Endothelial cell of umbilical vein (primary cell): Measurements from ENCODE around the gene RYR1. TPM values are rescaled to one million over a fixed set of nuclear protein-coding genes. Genes with fewer than 3 reads are reported as not detected.

Source experiments
- BruUV-seq: library from RNA; stranded (reverse); fragments of 400-500 nt; replicated peaks from 2 replicates; lab custom pipeline; 2021; lab: Mats Ljungman, UMichigan
- CTCF ChIA-PET: fragments of 300-600, 350-600 bp; sonication (Branson Sonifier 250); formaldehyde crosslinking; loops from one replicate; lab custom pipeline; 2021; ENCODE audit warnings: antibody characterized with exemption, inconsistent platforms; lab: Charles Lee
- POLR2A ChIA-PET: fragments of 300-600, 350-600 bp; sonication (Branson Sonifier 250); formaldehyde crosslinking; loops from one replicate; lab custom pipeline; 2021; ENCODE audit warnings: antibody characterized with exemption, inconsistent platforms; lab: Charles Lee
- DNase-seq: peaks from one replicate; pipeline ENCODE4 v3.0.0-alpha.2; 2011; ENCODE audit warnings: low read depth, low spot score
- FAIRE-seq: peaks from 2 replicates; lab custom pipeline; 2011; peaks lifted over from hg19 to GRCh38; lab: Jason Lieb, UNC
- H2AFZ ChIP-seq: 2 replicates; pipeline ENCODE4 v1.6.0; 2012; ENCODE audit warnings: low read depth, low read length, control low read depth, inconsistent platforms
- H3K27ac ChIP-seq: 2 replicates; pipeline ENCODE4 v1.5.1; 2011; ENCODE audit warnings: low read depth, mild to moderate bottlenecking, control low read depth, low read length, moderate library complexity; ENCODE audit not compliant: insufficient read depth
- H3K27me3 ChIP-seq, 2 experiments: 2 replicates each; pipeline versions ENCODE4 v1.6.0 to v1.6.1; 2011; ENCODE audit warnings: low read length in 2 of 2, mixed read lengths in 1 of 2; ENCODE audit not compliant: control insufficient read depth in 2 of 2, insufficient read depth in 2 of 2
- H3K36me3 ChIP-seq, 2 experiments: 2 replicates in 1 of 2; 3 replicates in 1 of 2; pipeline ENCODE4 v1.5.1; 2011; ENCODE audit warnings: low read length in 2 of 2, mild to moderate bottlenecking in 1 of 2, moderate library complexity in 1 of 2; ENCODE audit not compliant: control insufficient read depth in 2 of 2, insufficient read depth in 2 of 2; ENCODE audit errors: extremely low read depth in 1 of 2
- H3K4me1 ChIP-seq: 3 replicates; pipeline ENCODE4 v1.5.1; 2011; ENCODE audit warnings: mild to moderate bottlenecking, low read length; ENCODE audit not compliant: control insufficient read depth, insufficient read depth; ENCODE audit errors: extremely low read depth
- H3K4me2 ChIP-seq: 2 replicates; pipeline ENCODE4 v1.6.1; 2011; ENCODE audit warnings: low read length, control low read depth, mixed read lengths; ENCODE audit not compliant: insufficient read depth
- H3K4me3 ChIP-seq, 3 experiments: fragments of 200-600 bp in 1 of 3; sonication (generic), shearing (Covaris generic) in 1 of 3; replicated peaks in 1 of 3; 2 replicates each; pipeline ENCODE4 v1.5.1; 2011 to 2016; ENCODE audit warnings: control low read depth in 3 of 3, low read length in 3 of 3, mild to moderate bottlenecking in 2 of 3, inconsistent platforms in 1 of 3, low read depth in 1 of 3, moderate library complexity in 1 of 3; ENCODE audit not compliant: insufficient read depth in 1 of 3
- H3K79me2 ChIP-seq: 2 replicates; pipeline ENCODE4 v1.6.0; 2012; ENCODE audit warnings: low read length, inconsistent platforms; ENCODE audit not compliant: control insufficient read depth, insufficient read depth
- H3K9ac ChIP-seq: replicated peaks from 2 replicates; pipeline ENCODE3; 2011; ENCODE audit warnings: low read length, control low read depth; ENCODE audit not compliant: insufficient read depth; ENCODE audit errors: extremely low read depth
- H3K9me1 ChIP-seq: replicated peaks from 3 replicates; pipeline ENCODE4 v1.6.0; 2011; ENCODE audit warnings: mild to moderate bottlenecking, low read length; ENCODE audit not compliant: control insufficient read depth, insufficient read depth; ENCODE audit errors: extremely low read depth
- H3K9me3 ChIP-seq: replicated peaks from 2 replicates; pipeline ENCODE4 v1.5.1; 2012; ENCODE audit warnings: low read length, inconsistent platforms; ENCODE audit not compliant: control insufficient read depth, insufficient read depth
- H4K20me1 ChIP-seq: replicated peaks from 2 replicates; pipeline ENCODE3; 2011; ENCODE audit warnings: mild to moderate bottlenecking, low read length; ENCODE audit not compliant: control insufficient read depth, insufficient read depth; ENCODE audit errors: extremely low read depth
- EZH2 ChIP-seq: IDR thresholded peaks from 2 replicates; pipeline ENCODE4 v1.6.1; 2012; ENCODE audit warnings: borderline replicate concordance, low read depth, mild to moderate bottlenecking, moderate library complexity, low read length, inconsistent platforms; ENCODE audit not compliant: severe bottlenecking
- FOS ChIP-seq: IDR thresholded peaks from 2 replicates; pipeline ENCODE4 v1.6.1; 2011; ENCODE audit warnings: mild to moderate bottlenecking, low read length, moderate library complexity, borderline replicate concordance; ENCODE audit not compliant: insufficient read depth
- GATA2 ChIP-seq: IDR thresholded peaks from 2 replicates; pipeline ENCODE4 v1.7.0; 2011; ENCODE audit warnings: low read depth, mild to moderate bottlenecking, moderate library complexity, mixed read lengths, low read length; ENCODE audit not compliant: insufficient read length, insufficient read depth
- JUN ChIP-seq: IDR thresholded peaks from 2 replicates; pipeline ENCODE4 v1.6.1; 2011; ENCODE audit warnings: borderline replicate concordance, low read depth; ENCODE audit not compliant: insufficient read length, insufficient read depth
- MYC ChIP-seq: IDR thresholded peaks from one replicate; pipeline ENCODE4 v1.6.1; 2011; ENCODE audit warnings: mild to moderate bottlenecking, low read depth, low read length
- POLR2A ChIP-seq: IDR thresholded peaks from 2 replicates; pipeline ENCODE4 v1.6.1; 2012; ENCODE audit warnings: low read depth, mild to moderate bottlenecking, control low read depth, low read length
- POLR2AphosphoS5 ChIP-seq: IDR thresholded peaks from 2 replicates; pipeline ENCODE4 v1.6.1; 2012; ENCODE audit warnings: low read depth, mild to moderate bottlenecking, control low read depth, low read length, moderate library complexity; ENCODE audit not compliant: insufficient read depth
- dilution Hi-C: fragments of 300-500 bp; cut with MboI; formaldehyde crosslinking; loops from one replicate; pipeline ENCODE4 v1.15.0; 2019; ENCODE audit warnings: low sequenced_read_pairs; ENCODE audit not compliant: extremely low pct_ligation_motif_present
- intact Hi-C: fragments of 100-400 bp; cut with micrococcal nuclease; formaldehyde crosslinking; loops from one replicate; pipeline ENCODE4 v1.10.0; 2022
- polyA plus RNA-seq, 4 experiments: library from polyadenylated mRNA; depleted of rRNA in 3 of 4; stranded (reverse) in 3 of 4; unstranded in 1 of 4; fragments of >200 nt; gene quantifications; 2 replicates each; pipeline versions ENCODE4 v1.2.1 to v1.2.3, GENCODE V29; 2011 to 2012; ENCODE audit warnings: missing spikeins in 1 of 4
- total RNA-seq: library from RNA; stranded (reverse); gene quantifications from 2 replicates; pipeline ENCODE4 v1.2.3, GENCODE V29; 2021
- TF ChIP-seq, protein P1 (sequence below), 2 donors: IDR thresholded peaks; 1 replicate in 1 of 2; 2 replicates in 1 of 2; pipeline ENCODE4 v1.5.1; 2011; ENCODE audit warnings: low read length in 2 of 2, mild to moderate bottlenecking in 2 of 2, moderate library complexity in 2 of 2, control low read depth in 1 of 2, inconsistent platforms in 1 of 2, low read depth in 1 of 2; ENCODE audit not compliant: insufficient read depth in 1 of 2; ENCODE audit errors: extremely low read depth in 1 of 2
- TF ChIP-seq, protein P2 (sequence below): IDR thresholded peaks from 2 replicates; pipeline ENCODE4 v1.6.1; 2011; ENCODE audit not compliant: insufficient read depth, insufficient read length

RYR1 gene
- total and polyA plus RNA-seq, 2 donors (not counting 3 experiments of a cell fraction or from before 2014, with no cell fraction given) = under 0.01 to 0.02 TPM

GRCh38 chr19:38561658-38562057, 128.2 kb downstream of the RYR1 start:
- dilution Hi-C loops (no loop called here), intact Hi-C loops (no loop called here)
- ChIA-PET POLR2A (no interaction called here), CTCF (no interaction called here)
- Histone ChIP-seq H3K79me2 (no peaks in the 10 kb centered on the region), H3K36me3 (no peaks in the 10 kb centered on the region), H3K27me3 (peaks cover 2 to 6% of the 10 kb centered on the region in 2 experiments), H3K4me2 (no peak overlapping the region), H2AFZ (no peak overlapping the region), H3K27ac (no peak overlapping the region), H3K9me1 (no peaks in the 10 kb centered on the region), H3K9me3 (no peaks in the 10 kb centered on the region), H3K9ac (no peak overlapping the region), H3K4me1 (no peaks in the 10 kb centered on the region), H4K20me1 (no peaks in the 10 kb centered on the region), H3K4me3 (no peak overlapping the region)
- DNase-seq = no peak
- TF ChIP-seq POLR2AphosphoS5 (no peak), POLR2A (no peak), FOS (no peak), GATA2 (no peak), JUN (no peak), EZH2 (no peak), MYC (no peak)
- TF ChIP-seq, protein P1, sequence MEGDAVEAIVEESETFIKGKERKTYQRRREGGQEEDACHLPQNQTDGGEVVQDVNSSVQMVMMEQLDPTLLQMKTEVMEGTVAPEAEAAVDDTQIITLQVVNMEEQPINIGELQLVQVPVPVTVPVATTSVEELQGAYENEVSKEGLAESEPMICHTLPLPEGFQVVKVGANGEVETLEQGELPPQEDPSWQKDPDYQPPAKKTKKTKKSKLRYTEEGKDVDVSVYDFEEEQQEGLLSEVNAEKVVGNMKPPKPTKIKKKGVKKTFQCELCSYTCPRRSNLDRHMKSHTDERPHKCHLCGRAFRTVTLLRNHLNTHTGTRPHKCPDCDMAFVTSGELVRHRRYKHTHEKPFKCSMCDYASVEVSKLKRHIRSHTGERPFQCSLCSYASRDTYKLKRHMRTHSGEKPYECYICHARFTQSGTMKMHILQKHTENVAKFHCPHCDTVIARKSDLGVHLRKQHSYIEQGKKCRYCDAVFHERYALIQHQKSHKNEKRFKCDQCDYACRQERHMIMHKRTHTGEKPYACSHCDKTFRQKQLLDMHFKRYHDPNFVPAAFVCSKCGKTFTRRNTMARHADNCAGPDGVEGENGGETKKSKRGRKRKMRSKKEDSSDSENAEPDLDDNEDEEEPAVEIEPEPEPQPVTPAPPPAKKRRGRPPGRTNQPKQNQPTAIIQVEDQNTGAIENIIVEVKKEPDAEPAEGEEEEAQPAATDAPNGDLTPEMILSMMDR (IDR thresholded peaks at IDR 0.05; ENCODE audit: extremely low read depth in 1 of 2, insufficient read depth in 1 of 2, low read depth in 1 of 2, low read length in 2 of 2) = no peak
- TF ChIP-seq, protein P2, sequence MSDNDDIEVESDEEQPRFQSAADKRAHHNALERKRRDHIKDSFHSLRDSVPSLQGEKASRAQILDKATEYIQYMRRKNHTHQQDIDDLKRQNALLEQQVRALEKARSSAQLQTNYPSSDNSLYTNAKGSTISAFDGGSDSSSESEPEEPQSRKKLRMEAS = no peak
- no peak for FAIRE-seq
- BruUV-seq = no TSS peak
